ENCODE measurements around the gene DDC. TPM values are rescaled to one million over a fixed set of nuclear protein-coding genes. Genes with fewer than 3 reads are reported as not detected.

The DDC gene
- total and polyA plus RNA-seq, 2 donors from 2014 or later, result 7.8 to 257 TPM

DNA sequence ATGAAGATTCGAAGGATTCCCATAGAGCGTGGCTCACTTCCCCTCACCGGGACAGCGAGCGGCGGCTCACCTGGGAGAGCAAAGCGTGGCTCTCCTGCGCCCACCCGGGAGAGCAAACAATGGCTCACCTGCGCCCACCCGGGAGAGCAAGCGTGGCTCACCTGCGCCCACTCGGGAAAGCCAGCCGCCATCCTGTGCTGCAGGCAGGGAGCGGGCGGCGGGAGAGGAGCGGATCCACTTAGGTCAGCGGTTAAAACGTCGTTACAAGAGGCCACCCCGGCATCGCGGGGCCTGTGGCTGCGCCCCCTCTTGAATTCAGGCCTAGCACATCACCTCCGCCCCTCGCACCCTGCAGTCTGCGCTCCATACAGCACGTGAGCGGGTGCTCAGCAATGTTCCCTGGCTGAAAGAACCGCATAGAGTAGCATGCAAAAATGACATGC lies 114.6 kb downstream of the DDC start:
- H3K9ac ChIP-seq (ENCODE audit: low read length in 3 of 3), result peak overlapping the region; percentile 34 to 80 (median 37)
- H3K36me3 ChIP-seq (ENCODE audit: control insufficient read depth in 2 of 3, insufficient read depth in 3 of 3, low read length in 3 of 3), result peaks cover 0 to 7% (median 1%) of the 10 kb centered on the region in 3 donors
- H3K9me3 ChIP-seq (ENCODE audit: control insufficient read depth in 2 of 3, insufficient read depth in 1 of 3, low read length in 3 of 3), result no peaks in the 10 kb centered on the region
- intact Hi-C loops (cut with DNase I), result no loop called here
- H3K27me3 ChIP-seq (ENCODE audit: control insufficient read depth, insufficient read depth, low read length), result no peaks in the 10 kb centered on the region
- TF ChIP-seq, protein P1, sequence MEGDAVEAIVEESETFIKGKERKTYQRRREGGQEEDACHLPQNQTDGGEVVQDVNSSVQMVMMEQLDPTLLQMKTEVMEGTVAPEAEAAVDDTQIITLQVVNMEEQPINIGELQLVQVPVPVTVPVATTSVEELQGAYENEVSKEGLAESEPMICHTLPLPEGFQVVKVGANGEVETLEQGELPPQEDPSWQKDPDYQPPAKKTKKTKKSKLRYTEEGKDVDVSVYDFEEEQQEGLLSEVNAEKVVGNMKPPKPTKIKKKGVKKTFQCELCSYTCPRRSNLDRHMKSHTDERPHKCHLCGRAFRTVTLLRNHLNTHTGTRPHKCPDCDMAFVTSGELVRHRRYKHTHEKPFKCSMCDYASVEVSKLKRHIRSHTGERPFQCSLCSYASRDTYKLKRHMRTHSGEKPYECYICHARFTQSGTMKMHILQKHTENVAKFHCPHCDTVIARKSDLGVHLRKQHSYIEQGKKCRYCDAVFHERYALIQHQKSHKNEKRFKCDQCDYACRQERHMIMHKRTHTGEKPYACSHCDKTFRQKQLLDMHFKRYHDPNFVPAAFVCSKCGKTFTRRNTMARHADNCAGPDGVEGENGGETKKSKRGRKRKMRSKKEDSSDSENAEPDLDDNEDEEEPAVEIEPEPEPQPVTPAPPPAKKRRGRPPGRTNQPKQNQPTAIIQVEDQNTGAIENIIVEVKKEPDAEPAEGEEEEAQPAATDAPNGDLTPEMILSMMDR (IDR thresholded peaks at IDR 0.05; ENCODE audit: borderline replicate concordance, extremely low read depth, insufficient read depth), result no peak
- H3K4me3 ChIP-seq (ENCODE audit: low read length in 3 of 3), result peak overlapping the region; percentile 59 to 85 (median 78)
- peak overlapping the region in 1 of 2 donors; percentile 56 for H3K27ac ChIP-seq (ENCODE audit: low read depth in 2 of 2, low read length in 2 of 2)
- DNase-seq, result peak in 3 of 5 donors; percentile 19 to 80 (median 65)
- peaks cover 3 to 7% (median 5%) of the 10 kb centered on the region in 3 donors for H3K4me1 ChIP-seq (ENCODE audit: control insufficient read depth in 2 of 3, insufficient read depth in 2 of 3, low read depth in 1 of 3, low read length in 3 of 3)
- FAIRE-seq, result no peak

DNA sequence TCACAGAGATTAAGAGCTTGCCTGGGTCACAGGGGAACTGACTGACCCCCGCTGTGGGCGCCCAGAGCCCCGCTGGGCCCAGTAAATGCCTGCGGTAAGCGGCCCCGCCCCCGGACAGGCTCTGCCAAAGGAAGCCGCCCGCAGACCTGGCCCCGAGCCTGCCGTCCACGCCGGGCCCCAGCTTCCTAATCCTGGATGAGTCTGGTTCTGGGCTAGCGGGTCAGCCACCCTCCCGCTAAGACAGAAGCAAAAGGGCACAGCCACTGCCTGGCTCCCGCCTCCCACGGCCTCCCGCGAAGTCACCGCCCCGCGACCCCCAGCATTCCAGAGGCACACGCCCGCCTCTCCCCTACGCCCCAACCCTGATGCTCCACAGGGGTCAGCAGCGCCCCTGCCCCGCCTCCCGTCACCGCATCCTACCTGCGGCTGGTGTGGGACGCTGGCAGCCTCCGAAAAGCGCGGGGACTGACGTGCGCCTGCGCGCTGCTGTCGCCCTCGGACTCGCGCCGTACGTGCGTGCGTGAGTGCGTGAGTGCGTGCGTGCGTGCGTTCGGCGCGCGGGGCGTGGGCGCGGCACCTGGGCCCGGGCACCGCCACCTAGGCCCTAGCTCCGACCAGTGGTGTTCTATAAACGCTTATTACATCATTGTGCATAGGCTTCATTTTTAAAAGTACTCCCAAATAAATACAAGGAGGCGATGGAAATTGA lies 115.2 kb downstream of the DDC start, which contains the start of gene FIGNL1:
TSS of gene FIGNL1 (minus strand) at position 470 of the 709 bp plus-strand sequence. CDS start 3,063 bp downstream, outside the sequence.
- Histone ChIP-seq H3K27ac (ENCODE audit: low read depth in 2 of 2, low read length in 2 of 2) (peak within 1 kb of the TSS in 1 of 2 donors; percentile 56), H3K4me1 (ENCODE audit: control insufficient read depth in 2 of 3, insufficient read depth in 2 of 3, low read depth in 1 of 3, low read length in 3 of 3) (peaks cover 3 to 7% (median 5%) of the 10 kb centered on the region in 3 donors), H3K36me3 (ENCODE audit: control insufficient read depth in 2 of 3, insufficient read depth in 3 of 3, low read length in 3 of 3) (peaks cover 0 to 7% (median 2%) of the 10 kb centered on the region in 3 donors), H3K27me3 (ENCODE audit: control insufficient read depth, insufficient read depth, low read length) (no peaks in the 10 kb centered on the region), H3K9ac (ENCODE audit: low read length in 3 of 3) (peak within 1 kb of the TSS; percentile 34 to 80 (median 37)), H3K9me3 (ENCODE audit: control insufficient read depth in 2 of 3, insufficient read depth in 1 of 3, low read length in 3 of 3) (no peaks in the 10 kb centered on the region), H3K4me3 (ENCODE audit: low read length in 3 of 3) (peak within 1 kb of the TSS; percentile 59 to 85 (median 78))
- TF ChIP-seq, protein P1 (IDR thresholded peaks at IDR 0.05; ENCODE audit: borderline replicate concordance, extremely low read depth, insufficient read depth), result no peak
- peak; percentile 76 to 93 (median 88) for DNase-seq
- no peak for FAIRE-seq
- intact Hi-C loops (cut with DNase I), result no loop called here

DNA sequence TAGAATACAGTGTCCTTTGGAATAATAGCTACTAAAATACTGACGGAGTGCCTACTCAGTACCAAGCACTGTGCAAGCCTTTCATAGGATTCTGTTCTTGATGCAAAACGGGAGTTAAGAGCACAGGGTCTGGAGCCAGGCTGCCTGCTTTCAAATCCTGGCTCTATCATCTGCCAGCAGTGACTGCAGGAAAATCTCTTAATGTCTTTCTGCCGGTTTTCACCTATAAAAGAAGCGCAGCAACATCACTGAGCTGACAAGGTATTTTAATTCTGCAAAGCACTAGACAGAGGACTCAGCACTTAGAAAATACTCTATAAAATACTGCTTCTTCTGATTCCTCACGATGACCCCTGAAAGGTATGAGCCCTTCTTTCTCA lies 115.7 kb downstream of the DDC start:
- TF ChIP-seq, protein P1 (IDR thresholded peaks at IDR 0.05; ENCODE audit: borderline replicate concordance, extremely low read depth, insufficient read depth), result no peak
- Histone ChIP-seq H3K27me3 (ENCODE audit: control insufficient read depth, insufficient read depth, low read length) (no peaks in the 10 kb centered on the region), H3K9me3 (ENCODE audit: control insufficient read depth in 2 of 3, insufficient read depth in 1 of 3, low read length in 3 of 3) (no peaks in the 10 kb centered on the region), H3K27ac (ENCODE audit: low read depth in 2 of 2, low read length in 2 of 2) (no peak overlapping the region), H3K9ac (ENCODE audit: low read length in 3 of 3) (peak overlapping the region in 1 of 3 donors; percentile 69), H3K4me1 (ENCODE audit: control insufficient read depth in 2 of 3, insufficient read depth in 2 of 3, low read depth in 1 of 3, low read length in 3 of 3) (peaks cover 3 to 7% (median 5%) of the 10 kb centered on the region in 3 donors), H3K4me3 (ENCODE audit: low read length in 3 of 3) (peak overlapping the region; percentile 52 to 85 (median 78)), H3K36me3 (ENCODE audit: control insufficient read depth in 2 of 3, insufficient read depth in 3 of 3, low read length in 3 of 3) (peaks cover 0 to 7% (median 2%) of the 10 kb centered on the region in 3 donors)
- FAIRE-seq, result no peak
- peak in 2 of 5 donors; percentile 9 to 33 for DNase-seq
- intact Hi-C loops (cut with DNase I), result no loop called here

All from kidney (tissue), 14 donors.